SK-N-MC (cell line): ENCODE results near the gene JAK1.

Experiments used
- EZH2 ChIP-seq: fragments of 200-600 bp; sonication (generic); IDR thresholded peaks from one replicate; pipeline ENCODE4 v1.6.1; 2017; ENCODE audit warnings: antibody characterized with exemption
- POLR2AphosphoS5 ChIP-seq: IDR thresholded peaks from 2 replicates; pipeline ENCODE4 v1.6.1; 2012; ENCODE audit warnings: mild to moderate bottlenecking, low read depth, low read length, borderline replicate concordance

DNA sequence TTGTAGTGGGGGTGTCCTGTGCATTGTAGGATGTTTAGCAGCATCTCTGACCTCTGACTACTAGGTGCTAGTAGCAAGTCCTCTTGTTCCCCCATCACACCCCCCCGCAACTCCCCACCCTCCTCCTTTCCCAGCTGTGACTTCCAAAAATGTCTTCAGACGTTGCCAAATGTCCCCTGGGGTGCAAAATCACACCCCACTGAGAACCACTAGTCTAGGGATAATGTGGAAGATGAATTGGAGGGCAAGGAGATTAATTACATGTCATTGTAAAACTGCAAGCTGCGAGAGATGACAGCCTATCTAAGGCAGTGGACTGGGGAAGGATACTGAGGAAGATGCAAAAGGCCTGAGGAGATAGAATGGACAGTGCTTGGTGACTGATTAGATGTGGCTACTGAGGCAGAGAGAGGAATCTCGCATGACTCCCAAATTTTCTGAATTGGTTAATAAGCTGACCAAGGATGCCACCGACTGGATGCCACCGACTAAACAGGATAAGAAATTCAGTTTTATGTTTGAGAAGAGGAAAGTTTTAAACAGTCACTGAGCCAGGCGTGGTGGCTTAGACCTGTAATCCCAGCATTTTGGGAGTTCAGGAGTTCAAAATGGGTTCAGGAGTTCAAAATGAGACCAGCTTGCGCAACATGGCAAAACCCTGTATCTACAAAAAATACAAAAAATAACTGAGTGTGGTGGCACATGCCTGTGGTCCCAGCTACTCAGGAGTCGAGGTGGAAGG is 3.1 kb upstream of the JAK1 start:
- TF ChIP-seq POLR2AphosphoS5 (no peak), EZH2 (no peak)
